GM21423 (cell line): ENCODE measurements around the gene CLCA4.

Experiments used
- ATAC-seq: cut with Tn5 transposase; IDR thresholded peaks from one replicate; pipeline ENCODE4 v1.9.1; 2021; ENCODE audit warnings: mild to moderate bottlenecking, moderate library complexity; ENCODE audit not compliant: unreplicated experiment

CLCA4 gene, protein sequence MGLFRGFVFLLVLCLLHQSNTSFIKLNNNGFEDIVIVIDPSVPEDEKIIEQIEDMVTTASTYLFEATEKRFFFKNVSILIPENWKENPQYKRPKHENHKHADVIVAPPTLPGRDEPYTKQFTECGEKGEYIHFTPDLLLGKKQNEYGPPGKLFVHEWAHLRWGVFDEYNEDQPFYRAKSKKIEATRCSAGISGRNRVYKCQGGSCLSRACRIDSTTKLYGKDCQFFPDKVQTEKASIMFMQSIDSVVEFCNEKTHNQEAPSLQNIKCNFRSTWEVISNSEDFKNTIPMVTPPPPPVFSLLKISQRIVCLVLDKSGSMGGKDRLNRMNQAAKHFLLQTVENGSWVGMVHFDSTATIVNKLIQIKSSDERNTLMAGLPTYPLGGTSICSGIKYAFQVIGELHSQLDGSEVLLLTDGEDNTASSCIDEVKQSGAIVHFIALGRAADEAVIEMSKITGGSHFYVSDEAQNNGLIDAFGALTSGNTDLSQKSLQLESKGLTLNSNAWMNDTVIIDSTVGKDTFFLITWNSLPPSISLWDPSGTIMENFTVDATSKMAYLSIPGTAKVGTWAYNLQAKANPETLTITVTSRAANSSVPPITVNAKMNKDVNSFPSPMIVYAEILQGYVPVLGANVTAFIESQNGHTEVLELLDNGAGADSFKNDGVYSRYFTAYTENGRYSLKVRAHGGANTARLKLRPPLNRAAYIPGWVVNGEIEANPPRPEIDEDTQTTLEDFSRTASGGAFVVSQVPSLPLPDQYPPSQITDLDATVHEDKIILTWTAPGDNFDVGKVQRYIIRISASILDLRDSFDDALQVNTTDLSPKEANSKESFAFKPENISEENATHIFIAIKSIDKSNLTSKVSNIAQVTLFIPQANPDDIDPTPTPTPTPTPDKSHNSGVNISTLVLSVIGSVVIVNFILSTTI

DNA sequence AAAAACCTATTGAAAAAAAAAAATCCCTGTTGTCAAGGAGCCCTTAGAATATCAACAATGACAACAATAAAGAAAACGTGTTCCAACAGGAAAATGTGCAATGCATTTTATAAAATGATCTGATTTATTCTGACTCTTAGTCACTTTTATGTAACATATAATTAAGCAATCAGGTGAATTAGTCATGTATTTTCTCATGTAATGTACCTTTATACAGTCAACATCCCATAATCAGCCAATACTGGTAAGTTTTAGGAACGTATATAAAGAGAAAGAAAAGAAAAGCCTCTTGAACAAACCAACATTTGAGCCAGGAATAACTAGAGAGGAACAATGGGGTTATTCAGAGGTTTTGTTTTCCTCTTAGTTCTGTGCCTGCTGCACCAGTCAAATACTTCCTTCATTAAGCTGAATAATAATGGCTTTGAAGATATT lies at the start of gene CLCA4:
Gene CLCA4 (plus strand): TSS at position 292 of the 435 bp plus-strand sequence. CDS start 42 bp downstream, at position 334.
- ATAC-seq, result no peak

DNA sequence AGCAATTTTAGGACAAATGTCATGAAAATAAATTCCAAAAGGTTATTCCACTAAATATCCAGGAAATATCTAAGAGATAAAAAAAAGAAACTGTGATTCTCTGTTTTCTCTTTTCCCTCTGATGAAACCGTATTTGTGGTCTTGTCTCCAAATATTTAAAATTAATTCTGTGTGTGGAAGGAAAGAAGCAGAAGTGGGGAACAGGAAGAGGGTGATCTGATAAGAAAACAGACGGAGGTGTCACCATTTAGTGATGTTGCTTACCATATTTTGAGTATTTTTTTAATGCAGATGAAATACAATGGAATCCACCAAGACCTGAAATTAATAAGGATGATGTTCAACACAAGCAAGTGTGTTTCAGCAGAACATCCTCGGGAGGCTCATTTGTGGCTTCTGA lies 48.6 kb upstream of the CLCA4 start:
- ATAC-seq, result no peak

DNA sequence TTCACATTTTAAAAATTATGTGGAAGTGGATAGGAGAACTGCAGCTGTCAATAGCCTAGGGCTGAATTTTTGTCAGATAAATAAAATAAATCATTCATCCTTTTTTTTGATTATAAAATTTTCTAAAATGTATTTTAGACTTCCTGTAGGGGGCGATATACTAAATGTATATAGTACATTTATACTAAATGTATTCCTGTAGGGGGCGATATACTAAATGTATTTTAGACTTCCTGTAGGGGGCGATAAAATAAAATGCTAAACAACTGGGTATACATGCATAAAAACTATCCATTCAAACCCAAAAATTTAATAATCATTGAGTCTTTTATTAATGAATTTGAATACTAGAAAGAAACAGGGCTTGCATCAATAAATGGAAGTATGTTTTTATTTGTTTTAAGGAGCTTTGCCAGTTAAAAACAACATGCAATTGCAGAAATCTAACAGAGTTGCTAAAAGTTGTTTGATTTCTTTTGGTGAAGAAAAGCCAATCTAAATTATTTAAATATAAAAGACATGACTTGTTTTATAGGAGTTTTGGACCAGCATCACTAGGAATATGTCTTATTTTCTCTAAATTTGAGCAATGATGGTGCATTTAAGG lies 46.8 kb upstream of the CLCA4 start:
- ATAC-seq, result peak; percentile 45

DNA sequence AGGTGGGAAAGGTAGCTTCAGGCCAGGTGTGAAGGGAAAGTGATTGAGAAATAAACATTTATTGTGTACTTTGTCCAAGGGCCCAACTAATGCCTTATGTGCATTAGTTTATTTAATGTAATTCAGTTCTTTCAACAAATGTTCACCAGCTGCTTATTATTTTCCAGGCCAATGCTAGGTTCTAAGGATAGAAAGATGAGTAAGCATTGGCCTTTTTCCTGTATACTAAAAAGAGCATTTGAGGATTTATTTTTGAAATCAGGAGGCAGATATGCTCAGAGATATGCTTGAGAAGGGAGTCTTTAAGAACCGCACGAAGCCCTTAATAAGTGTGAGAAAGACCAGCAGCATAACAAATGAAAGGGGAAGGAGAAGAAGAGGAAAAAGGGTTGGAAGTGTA lies 46.2 kb upstream of the CLCA4 start:
- no peak for ATAC-seq

DNA sequence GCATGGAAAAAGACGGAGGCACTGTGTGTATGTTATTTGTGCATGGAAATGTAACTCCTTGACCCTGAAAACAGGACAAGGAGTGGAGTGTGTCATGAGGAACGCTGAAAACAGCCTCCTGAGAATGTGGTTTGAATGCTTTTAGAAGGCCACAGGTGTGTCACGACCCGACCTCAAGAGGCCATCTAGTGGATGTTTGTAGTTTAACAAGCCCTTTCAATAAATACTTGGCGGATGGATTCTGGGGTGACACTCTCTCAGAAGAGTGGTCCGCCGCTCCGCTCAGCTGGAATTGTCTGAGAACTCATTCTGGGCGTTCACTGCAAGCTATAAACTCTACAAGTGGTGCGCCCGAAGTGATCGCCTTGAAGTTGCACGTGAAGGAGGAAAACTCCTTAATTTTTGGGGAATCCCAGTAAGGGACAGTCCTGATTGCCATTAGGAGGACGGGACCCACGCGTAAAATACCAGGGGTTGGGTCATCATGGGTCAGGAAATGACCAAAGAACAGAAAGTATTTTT lies 44.7 kb upstream of the CLCA4 start:
- ATAC-seq, result peak; percentile 64

DNA sequence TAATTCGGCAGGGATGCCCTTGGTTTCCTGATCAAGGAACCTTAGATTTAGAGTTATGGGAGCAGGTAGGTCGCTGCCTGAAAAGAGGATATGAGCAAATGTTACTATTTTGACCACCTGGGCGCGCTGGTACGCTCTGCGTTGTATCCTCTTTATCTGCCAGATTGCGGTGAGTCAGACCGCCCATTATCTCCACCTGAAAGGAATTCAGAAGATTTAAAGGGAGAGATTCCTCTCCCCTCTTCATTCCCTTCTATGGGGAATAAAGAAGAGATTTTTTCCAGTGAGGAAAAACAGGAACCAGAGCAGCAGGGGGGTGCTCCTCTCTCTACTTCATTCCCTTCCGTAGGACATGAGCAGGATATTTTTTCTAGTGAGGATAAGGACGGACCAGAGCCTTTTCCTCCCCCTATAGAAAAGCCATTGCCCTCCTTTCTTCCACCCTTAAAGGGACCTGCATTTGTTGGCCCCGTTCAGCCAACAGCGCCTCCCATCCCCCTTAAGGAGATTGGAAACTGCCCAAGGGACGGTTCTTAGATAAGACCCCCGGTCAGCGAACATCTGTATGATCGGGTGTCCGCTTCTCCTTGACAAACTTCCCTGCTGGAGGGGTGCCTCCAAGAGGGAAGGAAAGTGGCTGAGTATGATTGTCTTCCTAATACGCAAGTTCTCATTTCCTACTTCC lies 44.0 kb upstream of the CLCA4 start:
- no peak for ATAC-seq

DNA sequence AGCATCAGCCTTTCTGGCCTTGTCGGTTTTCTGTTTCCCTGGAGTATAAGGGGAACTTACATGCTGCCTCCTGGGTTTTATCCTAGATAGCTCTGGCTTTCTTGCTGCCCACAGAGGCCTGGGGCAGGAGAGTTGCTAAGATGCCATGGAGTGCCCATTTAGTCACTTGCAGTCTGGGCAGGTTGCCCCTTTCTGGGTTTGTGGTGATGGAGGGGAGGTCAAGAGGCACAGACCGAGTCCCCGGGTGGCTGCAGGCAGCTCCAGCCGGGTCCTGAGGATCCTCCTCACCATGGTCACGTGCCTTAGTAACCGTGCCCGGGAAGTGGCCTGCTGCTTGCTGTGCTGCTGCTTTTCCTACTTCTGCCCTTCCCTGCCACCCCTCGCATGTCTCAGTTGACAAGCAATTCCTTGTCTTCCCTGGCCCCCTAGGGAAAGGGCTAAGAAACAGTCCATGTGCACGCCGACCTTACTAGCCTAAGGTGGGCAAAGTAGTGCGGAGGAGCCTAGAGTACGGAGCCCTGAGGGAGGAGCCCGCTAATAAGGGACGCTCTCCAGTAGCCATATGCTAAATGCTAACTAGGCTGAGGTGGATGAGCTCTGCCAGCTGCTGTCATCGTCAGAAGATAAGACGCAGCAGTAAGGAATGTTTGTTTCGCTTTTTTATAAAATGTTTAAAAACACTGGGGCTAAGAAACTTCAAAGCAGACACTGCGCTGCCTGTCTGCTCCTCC lies 43.3 kb upstream of the CLCA4 start:
- no peak for ATAC-seq

DNA sequence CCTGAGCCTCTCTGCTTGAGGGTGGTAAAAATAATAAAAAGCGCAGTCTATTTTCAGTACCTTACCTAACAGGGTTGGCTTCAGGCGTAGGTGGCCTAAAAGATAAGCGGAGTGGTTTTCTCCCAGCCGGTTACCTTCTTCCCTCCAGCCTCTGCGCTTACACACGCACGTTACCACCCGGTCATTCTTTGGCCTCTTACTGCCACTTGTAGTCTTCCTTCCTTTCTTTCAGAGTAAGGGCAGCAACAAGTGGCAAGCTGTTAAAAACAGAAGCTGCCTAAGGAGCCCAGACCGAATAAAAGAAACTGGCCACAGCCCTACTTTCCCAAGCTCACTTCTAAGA lies 42.8 kb upstream of the CLCA4 start:
- no peak for ATAC-seq

DNA sequence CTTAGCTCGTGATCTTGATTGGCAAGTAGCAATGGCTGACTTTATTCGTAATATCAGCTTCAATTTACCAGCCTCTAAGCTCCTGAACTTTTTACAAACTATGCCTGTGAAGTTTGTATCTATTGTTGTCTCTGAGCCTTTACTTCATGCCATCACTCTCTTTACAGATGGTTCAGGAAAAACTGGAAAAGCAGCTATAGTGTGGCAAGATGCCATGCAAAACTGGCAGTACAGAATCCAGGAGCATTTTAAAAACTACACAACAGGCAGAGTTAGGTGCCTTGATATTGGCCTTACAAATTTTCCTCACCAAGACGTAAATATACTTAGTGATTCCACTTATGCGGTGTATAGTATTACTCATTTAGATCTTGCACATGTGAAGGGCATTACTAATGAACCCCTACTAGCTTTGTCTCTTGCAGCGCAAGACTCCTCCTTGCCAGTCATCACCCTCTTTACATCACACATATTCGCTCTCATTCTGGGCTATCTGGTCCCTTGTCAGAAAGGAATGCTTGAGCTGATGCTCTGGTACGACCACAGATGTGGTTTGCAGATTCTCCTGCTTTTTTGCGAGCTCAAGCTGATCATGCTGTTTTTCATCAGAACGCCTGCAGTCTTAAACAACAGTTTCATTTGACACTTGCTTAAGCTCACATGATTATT lies 41.8 kb upstream of the CLCA4 start:
- ATAC-seq, result no peak

DNA sequence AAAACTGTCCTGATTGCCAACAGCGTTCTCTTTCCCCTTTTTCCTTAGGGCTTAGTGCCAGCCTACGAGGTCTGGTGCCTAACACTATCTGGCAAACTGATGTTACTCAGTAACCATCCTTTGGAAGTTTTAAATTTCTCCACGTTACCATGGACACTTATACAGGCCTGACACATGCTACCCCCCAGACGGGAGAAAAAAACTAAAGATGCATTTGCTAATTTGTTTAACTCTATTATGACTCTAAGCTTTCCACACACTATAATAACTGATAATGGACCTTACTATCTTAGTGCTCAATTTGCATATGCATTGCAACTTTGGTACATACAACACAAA lies 41.3 kb upstream of the CLCA4 start:
- no peak for ATAC-seq

DNA sequence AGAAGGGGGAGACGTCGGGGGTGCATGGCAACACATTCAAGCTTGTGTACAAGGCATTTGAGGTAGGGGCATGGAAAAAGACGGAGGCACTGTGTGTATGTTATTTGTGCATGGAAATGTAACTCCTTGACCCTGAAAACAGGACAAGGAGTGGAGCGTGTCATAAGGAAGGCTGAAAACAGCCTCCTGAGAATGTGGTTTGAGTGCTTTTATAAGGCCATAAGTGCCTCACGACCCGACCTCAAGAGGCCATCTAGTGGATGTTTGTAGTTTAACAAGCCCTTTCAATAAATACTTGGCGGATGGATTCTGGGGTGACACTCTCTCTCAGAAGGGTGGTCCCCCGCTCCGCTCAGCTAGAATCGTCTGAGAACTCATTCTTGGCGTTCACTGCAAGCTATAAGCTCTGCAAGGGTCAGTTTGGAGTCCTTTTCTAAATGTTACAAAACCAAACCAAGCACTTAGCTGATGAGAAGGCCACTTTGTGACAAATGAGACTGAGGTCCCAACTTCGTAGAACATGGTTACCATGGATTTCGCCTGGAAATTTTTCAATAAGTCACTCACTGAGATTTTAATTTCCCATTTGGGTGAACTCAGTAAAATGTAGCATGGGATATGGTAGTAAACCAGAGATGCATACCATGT lies 38.8 kb upstream of the CLCA4 start:
- peak; percentile 54 for ATAC-seq

DNA sequence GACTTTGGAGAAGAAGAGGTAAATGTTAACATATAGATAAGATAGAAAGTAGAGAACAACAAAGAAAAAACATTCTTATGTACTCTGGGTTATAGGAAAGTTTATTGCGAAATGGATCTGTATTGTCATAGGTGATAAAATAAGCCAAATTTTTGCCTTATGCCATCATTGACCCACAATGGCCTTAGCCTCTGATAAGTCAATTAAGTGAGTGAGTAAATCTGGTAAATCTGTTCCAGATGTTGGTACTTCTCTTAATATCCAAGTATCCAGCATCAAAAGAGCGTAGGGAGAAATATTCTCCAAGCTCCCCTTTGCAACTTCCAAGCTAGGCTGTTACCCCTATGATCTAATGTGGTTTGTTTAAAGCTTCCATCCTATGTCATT lies 38.3 kb upstream of the CLCA4 start:
- ATAC-seq, result no peak

DNA sequence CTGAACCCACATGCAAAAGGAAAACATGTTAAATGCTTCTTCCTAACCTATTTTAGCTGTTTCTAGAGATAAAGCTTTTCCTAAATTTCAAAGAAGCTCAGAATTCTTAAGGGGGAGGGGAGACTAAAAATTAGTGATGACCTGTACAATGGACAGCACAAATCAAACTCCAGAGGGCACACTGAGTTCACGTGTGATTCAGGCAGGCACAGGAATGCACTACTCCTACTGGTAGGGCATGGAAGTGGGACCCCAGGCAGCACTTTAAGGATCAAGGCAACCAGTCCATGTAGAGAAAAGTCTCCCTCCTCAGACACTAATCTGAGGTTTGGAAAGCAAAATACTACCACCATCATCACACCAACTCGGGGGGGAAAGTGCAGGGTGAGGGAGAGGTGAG lies 31.3 kb upstream of the CLCA4 start:
- no peak for ATAC-seq

DNA sequence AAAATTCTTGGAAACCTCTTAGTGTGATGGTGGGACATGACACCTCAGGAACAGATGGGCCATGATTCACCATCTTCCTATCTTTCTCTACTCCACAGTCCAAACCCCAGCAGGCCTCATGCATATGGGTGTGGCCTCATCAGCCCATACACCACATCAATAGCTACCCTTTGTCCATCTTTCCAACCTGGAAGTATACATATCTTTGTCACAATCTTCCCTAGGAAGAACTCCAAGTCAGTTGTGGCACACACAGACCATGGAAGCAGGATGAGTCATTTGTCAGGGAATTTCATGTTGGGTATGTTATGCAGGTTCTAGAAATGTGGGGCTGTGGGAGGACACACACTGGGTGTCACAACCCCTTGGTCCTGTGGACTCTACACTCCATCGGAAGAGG lies 30.5 kb upstream of the CLCA4 start:
- no peak for ATAC-seq

DNA sequence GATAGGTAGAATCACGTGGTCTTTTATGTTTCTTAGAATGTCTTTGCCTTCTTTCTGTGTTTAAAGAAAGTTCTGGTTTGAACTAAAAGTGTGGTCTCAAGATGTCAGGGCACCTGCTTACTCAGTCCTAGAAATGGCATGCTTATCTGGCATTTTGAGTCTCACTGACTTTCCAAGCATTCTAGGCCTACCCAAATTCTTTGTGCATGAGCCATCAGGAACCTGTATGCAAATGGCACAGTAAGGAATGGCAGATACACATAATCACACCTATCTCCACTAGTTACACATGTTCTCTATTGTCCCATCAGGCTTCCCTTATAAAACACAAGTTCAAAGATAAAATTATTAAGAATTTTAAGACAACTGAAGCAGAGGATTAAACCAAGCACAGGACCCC lies 29.5 kb upstream of the CLCA4 start:
- no peak for ATAC-seq

DNA sequence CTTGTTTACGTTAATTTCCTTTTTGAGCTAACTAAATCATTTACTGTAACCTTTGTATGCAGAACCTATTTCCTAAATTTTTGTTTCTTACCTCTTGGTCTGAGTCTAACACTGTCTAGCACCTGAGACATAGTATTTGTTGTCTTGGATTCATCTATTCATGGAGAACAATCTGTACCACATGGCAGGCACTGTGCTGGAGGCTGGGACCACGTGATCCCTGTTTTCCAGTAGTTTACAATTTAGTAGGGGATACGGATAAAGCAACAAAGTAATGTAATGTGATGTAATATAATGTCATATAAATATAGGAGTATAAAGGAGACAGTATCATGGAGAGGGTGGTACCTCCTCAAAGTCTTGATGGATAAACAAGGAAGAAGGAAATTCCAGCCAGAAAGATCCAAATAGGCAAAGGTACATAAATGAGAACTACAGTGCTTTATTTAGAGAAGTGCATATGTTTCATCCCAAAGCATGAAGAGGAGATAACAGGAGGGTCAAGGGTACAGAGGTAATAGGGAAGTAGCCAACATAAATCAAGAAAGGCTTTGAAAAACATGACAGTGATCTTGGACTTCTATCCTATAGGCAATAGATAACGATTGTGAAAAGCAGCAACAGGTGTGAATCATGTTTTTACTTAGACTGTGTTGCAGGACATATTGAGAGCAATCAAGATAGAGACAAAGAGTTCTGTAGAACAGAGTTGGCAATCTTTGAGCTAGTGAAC lies 25.9 kb upstream of the CLCA4 start:
- no peak for ATAC-seq

DNA sequence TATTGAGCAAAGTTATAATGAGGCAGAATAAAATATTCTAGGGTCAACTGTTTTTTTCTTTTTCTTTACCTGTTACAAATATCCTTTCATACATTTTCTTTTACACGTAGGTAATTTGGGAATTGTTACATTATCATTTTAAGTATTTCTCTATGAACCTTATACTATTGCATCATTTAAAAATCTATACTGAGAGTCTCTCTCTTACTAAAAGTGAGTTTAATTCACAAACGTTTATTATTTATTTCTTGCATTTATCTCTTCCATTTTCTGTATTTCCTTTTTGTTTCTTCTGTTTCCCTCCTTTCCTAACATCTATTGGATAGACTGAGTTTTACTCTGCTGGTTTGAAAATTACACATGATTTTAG lies 25.4 kb upstream of the CLCA4 start:
- no peak for ATAC-seq

DNA sequence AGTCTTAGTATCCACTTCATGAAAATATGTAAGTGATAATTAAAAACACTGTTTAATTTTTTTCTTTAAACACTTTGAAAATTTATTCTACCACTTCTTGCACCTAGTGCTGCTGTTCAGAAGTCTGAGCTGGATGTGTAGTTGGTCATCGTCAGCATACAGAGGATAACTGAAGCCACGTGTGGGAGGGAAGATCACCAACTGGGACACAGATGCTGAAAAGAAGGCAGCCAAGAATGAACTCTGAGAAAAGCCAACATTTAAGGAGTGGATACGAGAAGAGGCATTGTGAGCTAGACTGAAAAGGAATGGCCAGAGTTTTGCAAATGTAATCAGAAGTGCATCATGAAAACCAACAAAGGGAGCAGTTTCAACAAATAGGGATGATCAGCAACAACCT lies 24.6 kb upstream of the CLCA4 start:
- no peak for ATAC-seq
